ENCODE results near the gene ELFN2.

ELFN2 gene

DNA sequence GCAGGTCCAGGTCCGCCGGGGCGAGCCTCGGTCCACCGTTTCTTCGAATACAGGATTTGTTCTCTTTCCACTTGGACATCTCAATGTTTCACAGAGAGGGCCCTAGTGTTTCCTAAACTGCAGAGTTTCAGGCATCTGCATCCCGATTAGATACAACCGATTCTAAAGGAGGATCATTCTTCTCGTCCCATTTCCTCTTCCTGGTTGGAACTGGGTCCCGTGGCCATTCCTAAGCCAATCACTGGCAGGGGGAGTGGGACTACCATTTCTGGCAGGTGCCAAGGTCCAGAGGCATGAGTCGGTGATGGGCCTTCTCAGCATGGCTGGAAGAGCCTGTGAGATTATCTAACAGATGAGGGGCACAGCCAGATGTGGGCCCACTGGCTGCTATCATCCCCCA is 68.9 kb downstream of the ELFN2 start:
- no peaks in the 10 kb centered on the region for H3K9me2 ChIP-seq (replicated peaks; ENCODE audit: insufficient read depth, low read length)
- no peak overlapping the region for H3K27ac ChIP-seq (ENCODE audit: low read length)
- DNase-seq = no peak
- H3K9ac ChIP-seq (ENCODE audit: low read length) = no peak overlapping the region
- H3K27me3 ChIP-seq (replicated peaks; ENCODE audit: insufficient read depth, low read length) = peaks cover 79% of the 10 kb centered on the region
- no peaks in the 10 kb centered on the region for H4K20me1 ChIP-seq (ENCODE audit: insufficient read depth, low read length)
- no peak overlapping the region for H3K4me3 ChIP-seq (ENCODE audit: low read length)
- H3K36me3 ChIP-seq (replicated peaks; ENCODE audit: insufficient read depth, low read length) = no peaks in the 10 kb centered on the region
- no peaks in the 10 kb centered on the region for H3K4me1 ChIP-seq (ENCODE audit: low read length)
- no peak for TF ChIP-seq EZH2phosphoT487 (IDR thresholded peaks at IDR 0.05; ENCODE audit: low read length)
- TF ChIP-seq, protein P1, sequence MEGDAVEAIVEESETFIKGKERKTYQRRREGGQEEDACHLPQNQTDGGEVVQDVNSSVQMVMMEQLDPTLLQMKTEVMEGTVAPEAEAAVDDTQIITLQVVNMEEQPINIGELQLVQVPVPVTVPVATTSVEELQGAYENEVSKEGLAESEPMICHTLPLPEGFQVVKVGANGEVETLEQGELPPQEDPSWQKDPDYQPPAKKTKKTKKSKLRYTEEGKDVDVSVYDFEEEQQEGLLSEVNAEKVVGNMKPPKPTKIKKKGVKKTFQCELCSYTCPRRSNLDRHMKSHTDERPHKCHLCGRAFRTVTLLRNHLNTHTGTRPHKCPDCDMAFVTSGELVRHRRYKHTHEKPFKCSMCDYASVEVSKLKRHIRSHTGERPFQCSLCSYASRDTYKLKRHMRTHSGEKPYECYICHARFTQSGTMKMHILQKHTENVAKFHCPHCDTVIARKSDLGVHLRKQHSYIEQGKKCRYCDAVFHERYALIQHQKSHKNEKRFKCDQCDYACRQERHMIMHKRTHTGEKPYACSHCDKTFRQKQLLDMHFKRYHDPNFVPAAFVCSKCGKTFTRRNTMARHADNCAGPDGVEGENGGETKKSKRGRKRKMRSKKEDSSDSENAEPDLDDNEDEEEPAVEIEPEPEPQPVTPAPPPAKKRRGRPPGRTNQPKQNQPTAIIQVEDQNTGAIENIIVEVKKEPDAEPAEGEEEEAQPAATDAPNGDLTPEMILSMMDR (IDR thresholded peaks at IDR 0.05; ENCODE audit: low read length) = no peak
- no peak overlapping the region for H2AFZ ChIP-seq (ENCODE audit: low read length)
- H3K9me3 ChIP-seq (replicated peaks; ENCODE audit: insufficient read depth, low read length) = no peaks in the 10 kb centered on the region
- no peaks in the 10 kb centered on the region for H3K79me2 ChIP-seq (ENCODE audit: low read length)
- H3F3A ChIP-seq (ENCODE audit: insufficient read depth, low read length) = no peaks in the 10 kb centered on the region
- H3K4me2 ChIP-seq (ENCODE audit: low read depth, low read length) = no peak overlapping the region

DNA sequence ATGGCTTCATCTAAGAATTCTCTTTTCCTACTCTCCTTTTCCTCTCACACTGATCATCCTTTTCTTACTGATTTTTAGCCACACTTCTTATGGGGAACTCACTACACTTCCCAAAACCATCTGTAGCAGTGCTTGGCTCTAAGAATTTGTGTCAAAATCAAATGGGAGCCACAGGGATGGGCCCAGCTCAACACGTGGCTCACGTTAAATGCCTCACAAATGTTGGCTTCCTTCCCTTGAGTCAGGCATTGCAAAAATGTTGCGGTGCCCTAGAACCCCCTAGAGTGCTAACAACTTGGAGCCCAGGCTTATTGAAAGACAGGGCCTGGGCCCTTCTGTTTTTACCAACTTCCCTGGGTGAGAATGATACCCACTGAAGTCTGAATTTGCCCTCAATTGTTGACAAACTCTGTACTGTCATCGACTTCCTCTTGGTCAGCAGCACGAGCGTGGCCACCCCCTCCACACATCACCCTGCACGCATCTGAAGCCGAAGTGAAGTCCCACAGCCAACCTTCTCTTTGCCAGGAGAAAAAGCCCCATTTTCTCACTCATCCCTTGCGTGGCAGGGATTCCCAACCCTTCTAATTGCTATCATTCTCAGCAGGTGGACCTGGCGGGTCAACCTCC is 69.7 kb downstream of the ELFN2 start:
- Histone ChIP-seq H3K4me3 (ENCODE audit: low read length) (no peak overlapping the region), H3K9me2 (replicated peaks; ENCODE audit: insufficient read depth, low read length) (no peaks in the 10 kb centered on the region), H3K36me3 (replicated peaks; ENCODE audit: insufficient read depth, low read length) (no peaks in the 10 kb centered on the region), H3K4me1 (ENCODE audit: low read length) (no peaks in the 10 kb centered on the region), H3K27me3 (replicated peaks; ENCODE audit: insufficient read depth, low read length) (peaks cover 88% of the 10 kb centered on the region), H3K9ac (ENCODE audit: low read length) (no peak overlapping the region), H2AFZ (ENCODE audit: low read length) (no peak overlapping the region), H3K27ac (ENCODE audit: low read length) (no peak overlapping the region), H3K79me2 (ENCODE audit: low read length) (no peaks in the 10 kb centered on the region), H3K9me3 (replicated peaks; ENCODE audit: insufficient read depth, low read length) (no peaks in the 10 kb centered on the region), H3K4me2 (ENCODE audit: low read depth, low read length) (no peak overlapping the region), H4K20me1 (ENCODE audit: insufficient read depth, low read length) (no peaks in the 10 kb centered on the region), H3F3A (ENCODE audit: insufficient read depth, low read length) (no peaks in the 10 kb centered on the region)
- TF ChIP-seq EZH2 (optimal IDR thresholded peaks at IDR 0.05; ENCODE audit: low read depth, low read length) (no peak), EZH2phosphoT487 (IDR thresholded peaks at IDR 0.05; ENCODE audit: low read length) (no peak)
- TF ChIP-seq, protein P1 (IDR thresholded peaks at IDR 0.05; ENCODE audit: low read length) = no peak
- no peak for DNase-seq

DNA sequence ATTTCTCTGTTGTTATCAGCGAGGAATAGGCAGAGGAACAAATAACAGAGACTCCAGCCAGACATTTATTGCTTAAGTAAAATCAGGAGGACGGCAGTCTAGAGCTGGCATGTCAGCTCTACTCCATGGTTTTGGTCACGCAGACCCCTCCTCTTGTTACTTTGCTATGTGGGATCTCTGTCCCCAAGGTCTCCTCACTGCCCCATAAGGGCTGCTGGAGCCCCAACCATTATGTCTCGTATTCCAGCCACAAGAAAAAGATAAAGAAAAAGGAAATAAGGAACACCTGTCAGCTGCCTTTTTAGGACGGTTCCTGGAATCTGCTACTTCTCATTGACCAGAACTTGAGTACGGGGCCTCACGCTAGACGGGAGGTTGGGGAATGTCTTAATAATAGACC is 70.4 kb downstream of the ELFN2 start:
- Histone ChIP-seq H3K4me2 (ENCODE audit: low read depth, low read length) (no peak overlapping the region), H4K20me1 (ENCODE audit: insufficient read depth, low read length) (no peaks in the 10 kb centered on the region)

More for the DNA sequence above, 70.4 kb downstream of the ELFN2 start:
- Histone ChIP-seq H3K4me3 (ENCODE audit: low read length) (no peak overlapping the region), H3K9me3 (replicated peaks; ENCODE audit: insufficient read depth, low read length) (no peaks in the 10 kb centered on the region), H3K9me2 (replicated peaks; ENCODE audit: insufficient read depth, low read length) (no peaks in the 10 kb centered on the region), H3K27me3 (replicated peaks; ENCODE audit: insufficient read depth, low read length) (peaks cover 94% of the 10 kb centered on the region), H2AFZ (ENCODE audit: low read length) (no peak overlapping the region), H3K79me2 (ENCODE audit: low read length) (no peaks in the 10 kb centered on the region), H3F3A (ENCODE audit: insufficient read depth, low read length) (no peaks in the 10 kb centered on the region), H3K27ac (ENCODE audit: low read length) (no peak overlapping the region), H3K4me1 (ENCODE audit: low read length) (no peaks in the 10 kb centered on the region), H3K36me3 (replicated peaks; ENCODE audit: insufficient read depth, low read length) (no peaks in the 10 kb centered on the region), H3K9ac (ENCODE audit: low read length) (no peak overlapping the region)
- TF ChIP-seq EZH2phosphoT487 (IDR thresholded peaks at IDR 0.05; ENCODE audit: low read length) = no peak
- TF ChIP-seq, protein P1 (IDR thresholded peaks at IDR 0.05; ENCODE audit: low read length) = no peak
- no peak for TF ChIP-seq EZH2 (optimal IDR thresholded peaks at IDR 0.05; ENCODE audit: low read depth, low read length)
- no peak for DNase-seq

Data from MM.1S (cell line).